Activated naive CD8-positive, alpha-beta T cell treated with anti-CD3 and anti-CD28 coated beads, Interleukin-2, amount 50 U/mL, for 16 hours (primary cell): ENCODE measurements around the gene MAMDC2.
"Not testable (repeated sequence)": the region's sequence is repeated elsewhere in the genome, so short reads cannot be mapped to it uniquely, and the experiment has no call there.

Source experiments
- DNase-seq: peaks from one replicate; pipeline ENCODE4 v3.0.0-alpha.2; 2020; ENCODE audit warnings: low read depth, low spot score

The MAMDC2 gene

DNA sequence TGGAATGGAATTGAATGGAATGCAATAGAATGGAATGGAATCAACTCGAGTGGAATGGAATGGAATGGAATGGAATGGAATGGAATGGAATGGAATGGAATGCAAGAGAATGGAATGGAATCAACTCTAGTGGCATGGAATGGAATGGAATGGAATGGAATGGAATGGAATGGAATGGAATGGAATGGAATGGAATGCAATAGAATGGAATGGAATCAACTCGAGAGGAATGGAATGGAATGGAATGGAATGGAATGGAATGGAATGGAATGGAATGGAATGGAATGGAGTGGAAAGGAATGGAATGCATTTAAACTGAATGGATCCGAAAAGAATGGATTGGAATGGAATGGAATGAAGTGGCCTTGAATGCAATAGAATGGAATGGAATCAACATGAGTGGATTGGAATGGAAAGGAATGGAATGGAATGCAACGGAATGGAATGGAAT, 5.5 kb upstream of the MAMDC2 start:
- DNase-seq = not testable (repeated sequence)

DNA sequence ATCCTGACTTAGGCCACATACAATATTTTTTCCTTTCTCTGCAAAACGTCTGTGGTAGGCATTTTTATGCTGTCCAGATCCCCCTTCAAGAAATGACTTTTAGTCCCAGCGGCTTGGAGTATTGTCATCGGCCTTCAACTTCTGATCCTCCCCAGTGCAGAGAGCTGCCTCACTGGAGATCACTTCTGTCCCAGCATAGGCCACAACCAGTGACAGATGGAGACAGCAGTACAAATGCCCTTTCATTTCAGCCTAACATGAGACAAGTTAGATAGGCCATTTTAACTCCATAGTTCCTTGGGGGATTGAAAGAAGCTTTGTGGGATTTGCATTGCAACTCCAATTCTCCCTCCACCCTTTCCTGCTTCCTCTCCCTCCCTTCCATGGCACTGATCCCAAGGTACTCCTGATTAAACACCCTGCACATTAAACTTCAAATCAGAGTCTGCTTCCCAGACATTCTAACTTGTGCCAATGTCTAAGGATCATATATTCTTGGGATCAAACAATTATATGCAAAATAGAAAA, 3.2 kb upstream of the MAMDC2 start:
- DNase-seq = no peak

DNA sequence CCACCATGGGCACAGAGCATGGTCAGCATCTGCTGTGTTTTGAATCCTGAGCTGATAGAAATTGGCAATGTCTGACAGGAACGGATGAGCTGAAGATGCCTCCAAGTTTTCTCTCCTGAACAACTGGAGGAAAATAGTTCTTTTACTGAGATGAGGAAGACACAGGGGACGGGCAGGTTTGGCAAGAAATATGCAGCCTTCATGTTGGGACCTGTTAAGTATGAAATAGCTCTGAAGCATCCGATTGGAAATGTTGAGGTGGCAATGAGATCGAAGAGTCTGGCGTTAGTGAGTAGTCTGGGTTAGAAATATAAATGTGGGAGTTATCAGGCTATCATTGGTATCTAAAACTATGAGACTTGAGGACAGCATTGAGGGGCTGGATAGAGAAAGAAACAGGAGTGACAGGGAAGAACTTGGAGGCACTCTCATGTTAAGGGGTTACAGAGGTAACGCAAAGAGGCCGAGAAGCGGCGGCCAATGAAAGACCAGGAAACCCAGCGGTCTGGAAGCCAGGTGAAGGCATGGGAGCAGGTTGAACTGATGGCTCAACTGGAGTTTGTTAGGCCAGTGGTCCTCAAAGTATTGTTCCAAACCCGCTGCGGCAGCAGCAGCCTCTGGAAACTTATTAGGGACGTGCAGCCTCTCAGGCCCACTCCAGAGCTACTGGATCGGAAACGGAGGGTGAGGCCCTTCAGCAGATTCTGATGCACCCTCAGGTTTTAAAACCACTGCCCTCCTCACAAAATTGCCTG, 1.0 kb upstream of the MAMDC2 start:
- no peak for DNase-seq

DNA sequence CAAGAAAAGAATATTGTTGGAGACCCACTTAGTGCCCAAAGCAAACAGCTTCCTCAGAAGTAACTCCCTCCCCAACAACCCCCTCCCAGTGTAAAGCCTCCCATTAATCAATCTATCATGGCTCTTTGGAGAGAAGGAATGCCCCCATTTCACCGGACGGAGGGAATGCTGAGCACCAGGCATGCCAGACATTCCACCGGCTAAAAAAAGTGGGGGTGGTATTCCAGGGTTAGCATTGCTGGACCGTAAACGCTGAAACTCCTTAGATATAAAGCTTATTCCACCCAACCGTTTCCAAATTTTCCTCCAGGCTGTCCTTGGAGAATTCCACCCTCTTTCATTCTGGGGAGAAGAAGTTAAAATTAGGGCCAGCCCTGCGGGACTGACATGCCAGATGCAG, 363 bp upstream of the MAMDC2 start:
- no peak for DNase-seq

DNA sequence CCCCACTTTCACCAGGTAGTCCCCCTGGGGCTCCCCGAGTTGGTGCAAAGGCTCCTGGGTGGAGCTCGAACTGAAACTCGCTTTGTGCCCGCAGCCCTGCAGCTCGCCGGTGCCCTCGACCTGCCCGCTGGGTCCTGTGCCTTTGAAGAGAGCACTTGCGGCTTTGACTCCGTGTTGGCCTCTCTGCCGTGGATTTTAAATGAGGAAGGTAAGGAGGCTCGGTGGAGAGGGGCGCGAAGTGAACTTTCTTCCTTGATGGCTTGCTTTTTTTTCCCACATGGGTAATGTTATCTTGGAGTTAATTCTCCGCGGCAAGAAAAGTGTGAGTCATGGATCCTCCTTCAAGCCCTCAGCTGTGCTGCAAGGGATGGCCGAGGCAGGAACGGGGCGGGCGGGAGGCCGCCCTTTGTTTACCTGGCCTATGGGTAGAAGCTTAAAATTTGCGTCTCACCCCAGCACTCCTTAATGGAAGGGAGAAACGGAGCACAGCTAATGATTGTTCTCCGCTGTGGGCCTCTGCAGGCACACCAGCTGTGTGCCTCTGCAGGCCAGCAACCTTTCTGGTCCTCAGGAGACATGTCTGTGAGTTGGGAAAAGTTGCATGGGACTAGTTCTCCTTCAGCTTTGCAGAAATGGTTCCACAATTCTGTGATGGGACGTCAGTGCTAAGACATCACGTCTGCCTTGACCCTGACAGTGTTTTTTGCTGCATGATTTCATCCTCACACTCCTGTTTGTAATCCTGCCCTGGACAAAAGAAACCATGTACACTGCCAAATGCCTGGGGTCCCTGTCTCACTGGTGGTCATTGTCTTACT, 1.1 kb downstream of the MAMDC2 start:
- no peak for DNase-seq

DNA sequence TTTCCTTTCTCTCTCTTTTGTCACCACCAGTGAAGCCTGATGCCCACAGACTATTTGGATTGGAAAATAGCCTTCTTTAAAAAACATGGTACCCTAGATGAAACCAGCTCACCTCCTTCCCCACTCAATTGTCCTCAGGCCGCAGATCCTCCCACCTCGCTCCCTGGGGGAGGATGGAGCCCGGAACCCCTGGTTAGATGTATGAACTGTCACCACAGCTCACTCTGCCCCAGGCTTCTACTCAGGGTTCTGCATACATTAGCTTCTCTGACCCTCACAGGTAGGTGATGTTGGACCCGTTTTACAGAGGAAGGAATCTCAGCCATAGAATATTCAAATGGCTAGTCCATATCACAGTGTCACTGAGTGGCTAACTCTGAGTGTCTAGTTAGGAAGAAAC, 1.8 kb downstream of the MAMDC2 start:
- no peak for DNase-seq

DNA sequence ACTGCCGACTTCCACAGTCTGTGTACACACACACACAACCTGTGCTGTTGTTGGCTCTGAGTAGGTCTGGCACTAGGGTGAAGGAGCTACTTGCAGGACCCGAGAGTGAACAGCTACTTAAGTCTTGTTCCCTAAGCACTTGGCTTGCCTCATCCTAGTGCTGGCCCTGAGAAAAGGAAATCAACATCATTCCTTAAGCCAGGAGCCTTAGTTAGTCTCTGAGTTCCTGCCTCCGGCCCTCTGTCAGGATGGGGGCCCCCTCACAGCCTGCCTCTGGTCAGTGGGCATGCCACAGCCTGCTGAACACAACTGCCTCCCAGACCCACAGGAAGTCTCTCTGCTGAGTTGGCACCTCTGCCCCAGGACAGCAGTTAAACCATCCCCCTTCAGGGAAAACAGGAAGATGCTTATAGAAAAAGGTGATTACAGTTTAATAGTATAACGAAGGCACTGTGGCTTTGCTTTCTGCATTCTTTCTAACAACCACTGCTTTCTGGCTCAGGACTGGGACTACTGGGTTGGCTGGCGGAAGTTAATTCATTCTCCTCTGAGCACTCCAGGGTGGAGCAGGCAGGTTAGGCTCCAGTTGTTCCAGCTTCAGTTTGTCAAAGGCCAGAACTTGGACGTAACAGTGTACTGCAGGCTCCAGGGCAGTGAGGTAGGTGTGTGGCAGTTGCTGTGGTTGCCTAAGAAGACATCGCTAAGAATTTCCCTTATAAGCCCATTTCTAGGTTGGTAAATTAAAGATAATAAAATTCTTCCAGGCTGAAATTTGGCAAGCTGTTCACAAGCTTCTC, 2.8 kb downstream of the MAMDC2 start:
- DNase-seq = no peak

DNA sequence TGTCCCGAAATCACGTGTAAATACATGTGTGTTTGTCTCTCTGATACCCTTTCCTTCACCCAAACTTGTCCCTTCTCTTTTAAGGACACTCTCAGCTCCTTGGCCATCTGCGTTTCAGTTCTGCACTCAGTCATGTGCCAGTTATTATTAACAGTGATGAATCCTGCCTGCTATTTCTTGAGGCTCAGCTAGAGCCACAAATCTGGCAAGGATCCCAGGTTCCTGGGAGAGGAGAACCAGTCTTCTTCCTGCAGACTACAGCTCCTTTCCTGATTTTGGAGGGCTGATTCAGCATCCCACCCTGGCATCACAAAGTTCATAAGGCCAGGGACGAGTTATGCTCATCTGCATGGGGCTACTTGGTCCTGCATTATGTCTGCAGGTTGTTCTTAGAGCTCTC, 5.6 kb downstream of the MAMDC2 start:
- DNase-seq = no peak

DNA sequence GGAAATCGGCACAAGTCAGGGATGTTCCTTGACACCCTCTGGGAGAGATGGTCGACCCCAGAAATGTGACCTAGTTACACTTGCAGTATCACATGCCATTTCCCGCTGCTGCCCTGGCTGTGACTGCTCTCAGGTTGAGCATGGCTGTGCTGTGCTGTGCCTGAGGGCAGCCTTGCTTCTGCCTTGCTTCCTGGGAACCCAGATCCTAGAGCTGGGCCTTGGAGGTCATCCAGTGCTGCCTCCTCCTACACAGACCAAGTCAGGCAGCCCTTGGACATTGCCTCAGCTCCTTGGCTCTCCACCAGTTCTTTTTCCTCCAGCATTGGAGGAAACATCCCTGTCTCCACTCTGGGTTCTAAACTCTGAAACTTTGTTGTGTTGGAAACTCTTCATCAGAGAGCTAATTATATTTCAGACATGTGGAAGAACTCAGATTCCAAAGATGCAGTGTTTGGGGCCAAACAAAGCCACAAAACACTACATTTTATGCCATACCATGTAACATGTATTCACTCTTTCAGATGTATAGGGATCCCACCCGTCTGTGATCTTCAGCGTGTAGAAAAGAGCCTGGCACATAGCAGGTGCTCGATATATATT, 6.1 kb downstream of the MAMDC2 start:
- DNase-seq = no peak

DNA sequence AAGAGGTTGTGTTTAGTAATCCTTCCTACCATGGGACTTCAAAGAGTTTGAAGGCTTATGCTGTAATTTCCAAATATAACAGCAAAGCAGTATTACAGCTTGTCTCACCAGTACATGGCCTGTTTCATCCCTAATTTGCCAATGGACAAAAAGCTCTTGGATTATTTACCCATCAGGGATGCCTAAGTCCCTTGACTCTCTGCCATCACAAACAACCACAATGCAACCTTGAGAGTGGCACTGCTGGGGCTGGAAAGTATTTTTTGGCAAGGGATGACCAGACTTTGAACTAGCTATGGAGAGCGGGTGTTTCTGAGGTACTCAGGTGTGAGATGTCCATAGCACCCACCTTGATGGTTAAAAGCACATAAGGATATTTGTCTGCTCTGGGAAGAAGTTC, 9.1 kb downstream of the MAMDC2 start:
- DNase-seq = no peak

DNA sequence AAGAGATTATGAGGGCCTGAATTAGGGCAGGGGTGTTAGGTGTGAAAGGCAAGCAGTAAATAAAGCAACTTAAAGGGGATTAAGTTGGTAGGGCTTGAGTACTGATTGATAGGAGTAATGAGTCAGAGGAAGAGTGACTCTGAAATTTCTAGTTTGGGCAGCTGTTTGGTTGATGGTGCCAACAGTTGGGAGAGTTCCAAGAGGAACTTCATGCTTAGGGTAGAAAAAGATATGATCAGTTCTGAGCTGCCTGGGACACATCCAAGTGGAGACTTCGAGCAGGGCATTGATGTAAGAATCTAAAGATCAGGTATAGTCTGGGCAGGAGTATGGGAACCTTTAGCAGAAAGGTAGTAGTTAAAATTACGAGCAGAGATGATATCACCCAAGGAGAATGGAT, 10.2 kb downstream of the MAMDC2 start:
- no peak for DNase-seq

DNA sequence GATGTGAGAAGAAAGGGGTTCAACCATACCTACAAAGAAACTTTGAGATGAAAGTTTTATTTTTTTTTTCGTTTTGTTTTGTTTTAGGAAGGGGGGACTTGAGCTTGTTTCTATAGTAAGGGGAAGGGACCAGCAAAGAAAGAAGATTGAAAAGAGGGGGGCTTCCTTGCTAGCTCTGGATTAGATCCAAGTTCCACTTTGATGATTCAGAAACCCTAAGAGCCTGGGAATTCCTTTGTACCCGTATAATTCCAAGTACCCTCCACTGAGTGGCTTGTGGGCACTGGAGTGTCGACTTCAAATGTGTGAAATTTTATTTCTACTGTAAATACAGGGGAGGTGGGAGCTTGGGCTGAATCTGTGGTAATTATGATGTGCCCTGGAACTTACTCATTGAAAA, 10.9 kb downstream of the MAMDC2 start:
- DNase-seq = no peak

DNA sequence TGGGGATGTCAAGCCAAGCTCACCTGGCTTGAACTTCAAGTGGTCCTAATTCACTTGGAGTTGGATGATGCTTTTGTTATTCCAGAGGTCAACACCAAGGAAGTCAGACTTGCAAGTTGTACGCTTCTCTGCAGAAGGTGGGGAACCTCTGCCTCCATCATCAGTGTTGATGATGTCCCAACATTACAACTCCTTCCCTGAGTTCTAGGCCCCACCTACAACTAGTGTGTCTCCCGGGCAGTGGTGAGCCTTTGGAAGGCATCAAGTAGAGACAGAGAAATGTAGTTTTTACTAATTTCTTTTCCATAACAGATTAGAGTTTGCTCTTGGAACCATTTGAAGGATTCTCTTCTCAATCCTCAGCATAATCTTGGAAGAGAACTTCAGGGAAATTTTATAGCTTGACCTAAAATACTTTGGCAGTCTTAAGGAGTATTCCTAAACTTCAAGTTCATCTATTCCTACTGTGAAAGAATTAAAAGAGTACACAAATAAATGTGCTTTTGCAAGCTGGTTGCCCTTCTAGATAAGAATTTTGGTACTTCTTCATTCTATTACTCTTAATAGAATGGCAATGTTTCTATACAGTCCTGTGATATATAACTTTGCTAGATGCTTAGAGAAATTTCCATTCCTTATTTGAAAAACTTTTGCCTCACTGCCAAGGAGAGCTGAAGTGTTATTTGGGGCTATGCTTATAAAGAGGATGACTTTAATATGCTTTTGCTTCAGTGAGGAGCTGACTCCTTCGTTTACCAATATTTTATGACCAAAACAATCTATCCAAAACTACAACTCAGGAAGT, 12.0 kb downstream of the MAMDC2 start:
- no peak for DNase-seq

DNA sequence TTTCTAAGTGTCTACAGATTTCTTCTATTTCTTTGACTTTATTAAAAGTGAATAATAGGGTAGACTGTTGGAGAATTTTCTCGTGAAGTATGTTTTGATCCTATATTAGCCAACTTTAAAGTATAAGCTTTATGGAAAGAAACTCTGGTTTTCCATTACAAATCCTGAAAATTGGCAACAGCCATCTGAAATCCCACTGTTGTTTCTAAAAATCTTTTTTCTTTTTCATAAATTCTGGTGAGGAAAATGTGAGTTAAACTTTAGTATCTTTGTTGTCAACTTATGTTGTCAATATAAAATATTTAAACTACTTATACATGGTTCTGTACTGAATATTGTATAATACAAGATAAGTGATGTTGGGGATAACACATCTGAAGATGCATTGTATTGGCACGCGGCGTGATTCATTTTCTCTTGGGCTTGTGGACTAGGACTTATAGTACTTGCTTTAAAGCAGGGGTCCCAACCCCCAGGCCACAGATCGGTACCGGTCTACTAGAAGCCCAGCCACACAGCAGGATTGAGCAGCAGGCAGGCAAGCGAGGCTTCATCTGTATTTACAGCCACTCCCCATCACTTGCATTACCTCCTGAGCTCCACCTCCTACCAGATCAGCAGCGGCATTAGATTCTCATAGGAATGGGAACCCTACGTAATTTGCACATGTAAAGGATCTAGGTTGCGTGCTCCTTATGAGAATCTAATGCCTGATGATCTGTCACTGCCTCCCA, 12.7 kb downstream of the MAMDC2 start:
- DNase-seq = no peak

DNA sequence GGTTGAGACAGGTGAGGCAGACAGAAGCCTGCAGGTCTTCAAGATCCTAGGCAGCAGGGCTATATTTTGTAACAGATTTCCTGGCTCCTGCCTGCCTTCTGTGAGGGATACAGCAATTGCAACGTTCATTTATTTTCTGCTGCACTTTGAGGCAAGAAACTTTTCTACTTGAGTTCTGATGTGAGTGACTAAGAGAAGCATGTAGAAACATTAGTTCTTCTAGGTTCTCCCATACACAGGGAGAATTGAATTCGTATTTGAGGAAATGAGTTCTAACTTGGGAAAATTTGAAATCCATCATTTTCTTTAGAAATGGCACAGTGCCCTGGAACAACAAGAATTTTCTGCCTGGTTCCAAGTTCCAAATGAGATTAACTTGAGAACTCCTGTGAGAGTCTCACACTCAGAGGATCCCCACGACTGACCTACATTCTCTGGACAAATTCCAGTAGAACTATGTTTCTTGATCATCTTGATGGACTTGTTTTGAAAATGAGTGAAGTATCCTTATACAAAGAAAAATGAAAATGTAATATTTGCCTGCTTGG, 15.0 kb downstream of the MAMDC2 start:
- no peak for DNase-seq

DNA sequence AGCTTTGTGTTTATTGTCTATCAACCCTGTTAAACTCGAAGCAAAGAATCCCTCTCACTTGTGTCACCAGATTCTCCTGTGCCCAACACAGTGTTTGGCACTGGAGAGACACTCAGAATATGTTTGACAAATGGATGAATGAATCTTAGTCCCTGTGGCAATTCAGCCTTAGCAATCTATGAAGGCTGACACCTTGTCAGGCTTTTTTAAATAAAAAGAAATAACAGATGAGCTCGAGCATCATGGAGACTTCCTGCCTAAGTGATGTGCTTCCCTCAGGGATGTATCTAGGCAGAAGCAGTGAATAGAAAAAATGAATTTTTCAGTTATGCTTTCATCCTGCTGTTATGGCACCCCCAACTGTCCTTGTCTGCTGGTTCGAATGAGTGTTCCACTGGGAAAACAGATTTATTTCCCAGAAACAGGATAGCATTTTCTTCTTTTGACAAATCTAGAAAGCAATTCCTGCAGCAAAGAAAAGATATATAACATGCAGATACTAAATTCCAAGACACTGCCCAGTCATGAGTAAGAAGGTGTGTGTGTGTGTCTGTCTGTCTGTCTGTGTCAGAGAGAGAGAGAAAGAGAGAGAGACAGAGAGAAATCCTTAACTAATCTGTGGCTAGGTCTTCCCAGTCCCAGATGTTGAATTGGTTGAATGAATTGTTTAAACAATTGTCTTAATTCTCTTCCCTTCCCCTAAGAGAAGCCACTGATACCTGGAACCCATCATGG, 16.7 kb downstream of the MAMDC2 start:
- DNase-seq = no peak

DNA sequence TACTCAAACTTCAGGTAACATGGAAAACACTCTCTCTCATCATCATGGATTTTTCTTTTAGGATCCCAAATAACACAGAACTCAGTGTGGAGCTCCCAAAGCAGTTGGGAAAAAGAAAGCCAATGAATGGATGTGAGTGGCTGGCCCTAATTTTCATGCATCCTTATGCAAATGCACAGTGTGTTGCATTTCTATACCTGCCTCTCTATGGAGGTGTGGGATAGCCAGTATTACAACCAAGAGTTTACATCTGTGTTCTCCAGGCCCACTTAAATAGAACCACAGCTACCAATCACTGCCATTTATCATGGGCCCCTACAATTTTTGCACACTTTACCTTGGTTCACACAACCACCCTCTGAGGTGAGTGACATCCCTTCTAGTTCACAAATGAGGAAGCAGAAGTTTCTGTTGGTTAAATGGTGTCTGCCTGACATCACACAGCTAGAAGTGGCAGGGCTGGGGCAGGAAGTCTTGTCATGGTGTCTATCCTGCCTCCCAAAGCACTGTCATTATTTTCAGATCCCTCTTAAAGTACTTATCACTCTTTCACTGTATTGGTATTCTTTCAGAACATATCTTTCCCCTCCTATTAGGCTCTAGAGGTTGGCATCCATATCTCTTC, 17.3 kb downstream of the MAMDC2 start:
- no peak for DNase-seq

DNA sequence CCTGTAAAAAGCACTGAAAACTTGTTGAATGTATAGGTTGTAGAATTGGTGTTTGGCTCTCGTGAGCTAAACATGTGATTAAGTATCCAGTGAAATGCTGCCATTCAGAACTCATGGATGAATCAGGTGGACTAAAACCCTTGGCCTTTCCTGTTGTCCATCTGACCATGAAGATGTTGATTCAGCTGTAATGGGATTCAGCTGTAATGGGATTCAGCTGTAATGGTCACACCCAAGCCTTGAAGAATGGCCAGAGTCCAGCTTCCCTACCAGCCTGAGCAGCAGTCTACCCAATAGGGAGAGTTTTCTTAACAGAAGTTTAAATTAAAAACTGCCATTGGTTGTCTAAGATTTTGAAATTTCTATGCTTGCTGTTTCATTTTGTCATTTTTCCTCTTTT, 18.1 kb downstream of the MAMDC2 start:
- DNase-seq = no peak

DNA sequence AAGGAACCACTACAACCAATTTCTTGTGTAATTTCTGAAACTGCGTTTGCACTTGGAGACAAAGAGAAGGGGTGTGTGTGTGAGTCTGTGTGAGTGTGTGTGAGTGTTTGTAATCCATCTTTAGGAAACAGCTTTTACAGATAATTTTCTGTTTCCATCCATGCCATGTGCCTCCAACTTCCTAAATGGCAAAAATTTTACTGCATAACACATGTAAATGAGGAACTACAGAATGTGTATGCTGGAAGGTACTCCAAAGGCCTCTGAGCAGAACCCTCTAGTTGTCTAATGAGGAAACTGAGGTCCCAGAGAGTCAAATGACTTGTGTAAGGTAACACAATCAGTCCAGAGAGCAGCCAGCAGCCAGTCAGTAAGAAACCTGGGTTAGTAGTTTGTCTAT, 20.8 kb downstream of the MAMDC2 start:
- DNase-seq = no peak
